Panc1 (cell line): ENCODE data around the gene ARMC12. TPM values are rescaled to one million over a fixed set of nuclear protein-coding genes. Genes with fewer than 3 reads are reported as not detected.

ENCODE experiments used
- ATAC-seq: fragments of 200-7000 bp; cut with Tn5 transposase; 2 replicates; pipeline ENCODE4 v1.9.1; 2020; ENCODE audit warnings: mild to moderate bottlenecking, moderate library complexity
- BruUV-seq: library from RNA; stranded (reverse); fragments of 400-500 nt; replicated peaks from 2 replicates; lab custom pipeline; 2021; lab: Mats Ljungman, UMichigan
- CTCF ChIA-PET: fragments of 300-600 bp; sonication (Branson Sonifier 250); formaldehyde crosslinking; loops from one replicate; lab custom pipeline; 2022; ENCODE audit warnings: antibody characterized with exemption; lab: Charles Lee
- POLR2A ChIA-PET: fragments of 300-600 bp; sonication (Branson Sonifier 250); formaldehyde crosslinking; loops from one replicate; lab custom pipeline; 2022; ENCODE audit warnings: antibody characterized with exemption; lab: Charles Lee
- DNase-seq: peaks from one replicate; pipeline ENCODE4 v3.0.0-alpha.2; 2010; ENCODE audit warnings: low read depth, low spot score
- H3K27ac ChIP-seq: 2 replicates; pipeline ENCODE4 v1.5.1; 2011; ENCODE audit warnings: mild to moderate bottlenecking, low read length, inconsistent platforms
- H3K27me3 ChIP-seq: fragments of 200-500 bp; sonication (Bioruptor generic); 2 replicates; pipeline ENCODE4 v1.6.0; 2014; ENCODE audit warnings: low read length, inconsistent platforms; ENCODE audit not compliant: control insufficient read depth, insufficient read depth
- H3K36me3 ChIP-seq: fragments of 200-500 bp; sonication (Bioruptor generic); 2 replicates; pipeline ENCODE4 v1.5.1; 2014; ENCODE audit warnings: inconsistent platforms, mild to moderate bottlenecking, low read length, moderate library complexity; ENCODE audit not compliant: control insufficient read depth, insufficient read depth
- H3K4me1 ChIP-seq: 2 replicates; pipeline ENCODE4 v1.5.1; 2011; ENCODE audit warnings: inconsistent platforms, mild to moderate bottlenecking, low read length, moderate library complexity; ENCODE audit not compliant: control insufficient read depth, insufficient read depth
- H3K4me3 ChIP-seq, 2 experiments: 2 replicates each; pipeline ENCODE4 v1.5.1; 2011 to 2012; ENCODE audit warnings: low read depth in 2 of 2, low read length in 2 of 2, mild to moderate bottlenecking in 2 of 2, inconsistent platforms in 1 of 2, moderate library complexity in 1 of 2
- H3K9me3 ChIP-seq: fragments of 200-500 bp; sonication (Bioruptor generic); 2 replicates; pipeline ENCODE4 v1.5.1; 2014; ENCODE audit warnings: low read depth, mild to moderate bottlenecking, inconsistent platforms, low read length, moderate library complexity; ENCODE audit not compliant: control insufficient read depth, insufficient read depth
- CTCF ChIP-seq: fragments of 450-650 bp; IDR thresholded peaks from 2 replicates; pipeline ENCODE4 v1.5.1; 2017; ENCODE audit warnings: mild to moderate bottlenecking
- POLR2AphosphoS5 ChIP-seq: IDR thresholded peaks from 2 replicates; pipeline ENCODE4 v1.6.1; 2012; ENCODE audit warnings: mild to moderate bottlenecking, low read depth, low read length, moderate library complexity
- SIN3A ChIP-seq: IDR thresholded peaks from 2 replicates; pipeline ENCODE4 v1.6.1; 2012; ENCODE audit warnings: low read depth, mild to moderate bottlenecking, low read length, moderate library complexity, borderline replicate concordance; ENCODE audit not compliant: insufficient read depth
- TCF7L2 ChIP-seq: IDR thresholded peaks from 2 replicates; pipeline ENCODE4 v1.6.1; 2011; ENCODE audit warnings: mild to moderate bottlenecking, low read depth, low read length, inconsistent platforms
- in situ Hi-C: cut with HindIII; loops from 2 replicates; pipeline ENCODE4 v1.10.0; 2016; ENCODE audit warnings: low sequenced_read_pairs, low pct_unique_long_range_greater_than_20kb
- intact Hi-C: fragments of 100-400 bp; cut with micrococcal nuclease; formaldehyde crosslinking; loops from one replicate; pipeline ENCODE4 v1.10.0; 2022; ENCODE audit not compliant: unreplicated experiment
- total RNA-seq: library from RNA; stranded (reverse); gene quantifications from one replicate; pipeline ENCODE4 v1.2.1, GENCODE V29; 2021; ENCODE audit not compliant: unreplicated experiment
- TF ChIP-seq, protein P1 (sequence below), 2 experiments: IDR thresholded peaks; 2 replicates each; pipeline ENCODE4 v1.6.1; 2011 to 2012; ENCODE audit warnings: low read depth in 2 of 2, control low read depth in 1 of 2, low read length in 1 of 2, mild to moderate bottlenecking in 1 of 2, moderate library complexity in 1 of 2; ENCODE audit not compliant: insufficient read depth in 1 of 2

The ARMC12 gene
- total RNA-seq, 1 experiment from 2014 or later = 1.4 TPM

GRCh38 chr6:35796236-35796635 lies 59.4 kb downstream of the ARMC12 start:
- Histone ChIP-seq H3K27ac (no peak overlapping the region), H3K4me3 (no peak overlapping the region), H3K9me3 (no peaks in the 10 kb centered on the region), H3K4me1 (no peaks in the 10 kb centered on the region), H3K27me3 (no peaks in the 10 kb centered on the region), H3K36me3 (no peaks in the 10 kb centered on the region)
- POLR2A ChIA-PET = no interaction called here
- intact Hi-C loops (no loop called here), in situ Hi-C loops (no loop called here)
- ATAC-seq = no peak
- TF ChIP-seq POLR2AphosphoS5 = no peak
- TF ChIP-seq, protein P1, sequence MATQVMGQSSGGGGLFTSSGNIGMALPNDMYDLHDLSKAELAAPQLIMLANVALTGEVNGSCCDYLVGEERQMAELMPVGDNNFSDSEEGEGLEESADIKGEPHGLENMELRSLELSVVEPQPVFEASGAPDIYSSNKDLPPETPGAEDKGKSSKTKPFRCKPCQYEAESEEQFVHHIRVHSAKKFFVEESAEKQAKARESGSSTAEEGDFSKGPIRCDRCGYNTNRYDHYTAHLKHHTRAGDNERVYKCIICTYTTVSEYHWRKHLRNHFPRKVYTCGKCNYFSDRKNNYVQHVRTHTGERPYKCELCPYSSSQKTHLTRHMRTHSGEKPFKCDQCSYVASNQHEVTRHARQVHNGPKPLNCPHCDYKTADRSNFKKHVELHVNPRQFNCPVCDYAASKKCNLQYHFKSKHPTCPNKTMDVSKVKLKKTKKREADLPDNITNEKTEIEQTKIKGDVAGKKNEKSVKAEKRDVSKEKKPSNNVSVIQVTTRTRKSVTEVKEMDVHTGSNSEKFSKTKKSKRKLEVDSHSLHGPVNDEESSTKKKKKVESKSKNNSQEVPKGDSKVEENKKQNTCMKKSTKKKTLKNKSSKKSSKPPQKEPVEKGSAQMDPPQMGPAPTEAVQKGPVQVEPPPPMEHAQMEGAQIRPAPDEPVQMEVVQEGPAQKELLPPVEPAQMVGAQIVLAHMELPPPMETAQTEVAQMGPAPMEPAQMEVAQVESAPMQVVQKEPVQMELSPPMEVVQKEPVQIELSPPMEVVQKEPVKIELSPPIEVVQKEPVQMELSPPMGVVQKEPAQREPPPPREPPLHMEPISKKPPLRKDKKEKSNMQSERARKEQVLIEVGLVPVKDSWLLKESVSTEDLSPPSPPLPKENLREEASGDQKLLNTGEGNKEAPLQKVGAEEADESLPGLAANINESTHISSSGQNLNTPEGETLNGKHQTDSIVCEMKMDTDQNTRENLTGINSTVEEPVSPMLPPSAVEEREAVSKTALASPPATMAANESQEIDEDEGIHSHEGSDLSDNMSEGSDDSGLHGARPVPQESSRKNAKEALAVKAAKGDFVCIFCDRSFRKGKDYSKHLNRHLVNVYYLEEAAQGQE (IDR thresholded peaks at IDR 0.05; ENCODE audit: insufficient read depth in 1 of 2, low read depth in 2 of 2, low read length in 1 of 2) = no peak
- no peak for TF ChIP-seq CTCF
- TF ChIP-seq SIN3A = no peak
- TF ChIP-seq TCF7L2 = no peak
- BruUV-seq = no TSS peak
- no peak for DNase-seq
- CTCF ChIA-PET = no interaction called here

- H3K4me3 ChIP-seq = no peak overlapping the region
- in situ Hi-C loops (no loop called here), intact Hi-C loops (loop anchor here (1.0 kb wide), 1 partner anchor 11 kb away; no protein-coding TSS in a partner anchor)
- TF ChIP-seq, protein P1 (IDR thresholded peaks at IDR 0.05; ENCODE audit: insufficient read depth in 1 of 2, low read depth in 2 of 2, low read length in 1 of 2) = no peak
- TF ChIP-seq CTCF (no peak), TCF7L2 (no peak), POLR2AphosphoS5 (no peak), SIN3A (no peak)
- POLR2A ChIA-PET = interaction anchor here (0.7 kb wide), 1 partner anchor 258 kb away, joined by 6 read pairs; no protein-coding TSS in a partner anchor
- no peaks in the 10 kb centered on the region for H3K9me3 ChIP-seq
- CTCF ChIA-PET = no interaction called here
- no peak for ATAC-seq
- no peak overlapping the region for H3K27ac ChIP-seq
- no peaks in the 10 kb centered on the region for H3K36me3 ChIP-seq
- no TSS peak for BruUV-seq
- H3K4me1 ChIP-seq = no peaks in the 10 kb centered on the region
- DNase-seq = no peak
- H3K27me3 ChIP-seq = no peaks in the 10 kb centered on the region
Observed at GRCh38 chr6:35797837-35798526, 61.1 kb downstream of the ARMC12 start.
